Neuronal stem cell (in vitro differentiated cells): ENCODE data around the gene ACSF3.

ENCODE experiments used
- DNase-seq: peaks from one replicate; pipeline ENCODE4 v3.0.0-alpha.2; 2013; ENCODE audit warnings: low spot score
- H2AFZ ChIP-seq: one replicate; pipeline ENCODE4 v1.6.1; 2013; ENCODE audit warnings: mild to moderate bottlenecking, low read length, inconsistent platforms
- H2AK5ac ChIP-seq: 2 replicates; pipeline ENCODE4 v1.6.1; 2013; ENCODE audit warnings: low read depth, mild to moderate bottlenecking, inconsistent platforms, low read length, moderate library complexity, mixed read lengths
- H2BK120ac ChIP-seq: 2 replicates; pipeline ENCODE4 v1.6.1; 2013; ENCODE audit warnings: low read depth, mild to moderate bottlenecking, inconsistent platforms, low read length, moderate library complexity, mixed read lengths
- H2BK12ac ChIP-seq: one replicate; pipeline ENCODE4 v1.6.1; 2013; ENCODE audit warnings: low read length, inconsistent platforms
- H2BK15ac ChIP-seq: 2 replicates; pipeline ENCODE4 v1.6.1; 2013; ENCODE audit warnings: mild to moderate bottlenecking, low read length, inconsistent platforms, mixed read lengths
- H2BK5ac ChIP-seq: one replicate; pipeline ENCODE4 v1.6.1; 2013; ENCODE audit warnings: inconsistent platforms, mild to moderate bottlenecking, low read length, moderate library complexity
- H3K14ac ChIP-seq: one replicate; pipeline ENCODE4 v1.6.1; 2013; ENCODE audit warnings: low read length, inconsistent platforms
- H3K18ac ChIP-seq: 2 replicates; pipeline ENCODE4 v1.6.1; 2013; ENCODE audit warnings: low read length, inconsistent platforms
- H3K23ac ChIP-seq: 2 replicates; pipeline ENCODE4 v1.6.1; 2013; ENCODE audit warnings: low read depth, mild to moderate bottlenecking, mixed read lengths, low read length, inconsistent platforms; ENCODE audit not compliant: poor library complexity
- H3K27ac ChIP-seq: replicated peaks from 3 replicates; pipeline ENCODE4 v1.5.1; 2013; ENCODE audit warnings: low read length, inconsistent platforms
- H3K27me3 ChIP-seq, 3 experiments: 2 replicates each; pipeline ENCODE4 v1.6.1; 2013; ENCODE audit warnings: low read length in 3 of 3, mild to moderate bottlenecking in 2 of 3, inconsistent platforms in 1 of 3, low read depth in 1 of 3, mixed read lengths in 1 of 3, moderate library complexity in 1 of 3; ENCODE audit not compliant: control insufficient read depth in 3 of 3, insufficient read depth in 3 of 3
- H3K36me3 ChIP-seq, 2 donors: replicated peaks in 1 of 2; 2 replicates each; pipeline ENCODE4 v1.6.1; 2013; ENCODE audit warnings: low read length in 2 of 2; ENCODE audit not compliant: control insufficient read depth in 2 of 2, insufficient read depth in 2 of 2
- H3K4ac ChIP-seq: 2 replicates; pipeline ENCODE4 v1.6.1; 2013; ENCODE audit warnings: inconsistent platforms, mild to moderate bottlenecking, low read length, moderate library complexity
- H3K4me1 ChIP-seq, 2 donors: 1 replicate in 1 of 2; 2 replicates in 1 of 2; pipeline ENCODE4 v1.6.1; 2013; ENCODE audit warnings: low read length in 2 of 2, low read depth in 1 of 2; ENCODE audit not compliant: control insufficient read depth in 2 of 2, insufficient read depth in 1 of 2
- H3K4me2 ChIP-seq: one replicate; pipeline ENCODE4 v1.6.1; 2013; ENCODE audit warnings: mild to moderate bottlenecking, low read length, inconsistent platforms; ENCODE audit not compliant: insufficient read depth, poor library complexity, severe bottlenecking
- H3K4me3 ChIP-seq, 2 donors: 2 replicates each; pipeline ENCODE4 v1.5.1; 2013; ENCODE audit warnings: low read length in 2 of 2, mild to moderate bottlenecking in 2 of 2, inconsistent platforms in 1 of 2, moderate library complexity in 1 of 2
- H3K79me1 ChIP-seq: one replicate; pipeline ENCODE4 v1.6.1; 2013; ENCODE audit warnings: low read depth, mild to moderate bottlenecking, inconsistent platforms, low read length, moderate library complexity
- H3K9ac ChIP-seq: one replicate; pipeline ENCODE4 v1.6.1; 2013; ENCODE audit warnings: mild to moderate bottlenecking, low read depth, low read length, inconsistent platforms; ENCODE audit not compliant: poor library complexity
- H3K9me3 ChIP-seq, 2 donors: replicated peaks in 1 of 2; 2 replicates each; pipeline versions ENCODE3 to v1.6.1; 2013; ENCODE audit warnings: low read length in 2 of 2, mild to moderate bottlenecking in 2 of 2, inconsistent platforms in 1 of 2, low read depth in 1 of 2, mixed read lengths in 1 of 2, moderate library complexity in 1 of 2; ENCODE audit not compliant: control insufficient read depth in 2 of 2, insufficient read depth in 1 of 2
- H4K8ac ChIP-seq: one replicate; pipeline ENCODE4 v1.6.1; 2013; ENCODE audit warnings: low read depth, mild to moderate bottlenecking, inconsistent platforms, low read length, moderate library complexity
- H4K91ac ChIP-seq: one replicate; pipeline ENCODE4 v1.6.1; 2013; ENCODE audit warnings: low read length, low read depth, mild to moderate bottlenecking, inconsistent platforms; ENCODE audit not compliant: poor library complexity
- WGBS, 2 donors: extraction: QIAGEN DNeasy Blood & Tissue Kit; methylation state at CpG; one replicate each; pipeline ENCODE4 v1.1.7; 2013; ENCODE audit warnings: missing lambda C conversion rate in 2 of 2, mixed read lengths in 1 of 2; ENCODE audit not compliant: insufficient read length in 2 of 2, insufficient replicate concordance in 1 of 2; ENCODE audit errors: extremely low coverage in 2 of 2; 5-methylcytosine and 5-hydroxymethylcytosine counted together

ACSF3 gene

DNA sequence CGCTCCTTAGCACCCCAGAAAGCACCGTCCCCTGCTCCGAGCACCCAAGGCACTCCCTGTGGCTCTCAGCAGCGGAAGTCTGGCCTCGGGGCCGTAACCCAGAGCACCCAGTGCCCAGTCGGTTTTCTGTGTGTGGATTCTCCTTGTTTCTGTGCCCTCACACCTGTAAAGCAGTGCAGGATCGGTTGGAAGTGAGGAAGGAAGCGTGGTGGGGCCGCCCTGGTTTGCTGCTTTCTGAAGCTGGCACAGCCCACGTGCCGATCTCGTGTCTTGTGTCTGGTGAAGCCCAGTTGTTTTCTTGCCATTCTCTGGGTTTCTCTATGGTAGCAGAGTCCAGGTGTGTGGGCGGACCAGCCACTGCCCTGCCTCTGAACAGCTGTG lies 3.7 kb downstream of the ACSF3 start:
- H2AK5ac ChIP-seq, result no peak overlapping the region
- H3K23ac ChIP-seq, result peak overlapping the region; percentile 53
- no peak overlapping the region for H3K27ac ChIP-seq
- no peak overlapping the region for H2BK120ac ChIP-seq
- no CpG with 5 or more reads among the region's 14 CpGs for WGBS, 2 donors
- H3K79me1 ChIP-seq, result peaks cover 26% of the 10 kb centered on the region
- peak overlapping the region; percentile 82 for H3K14ac ChIP-seq
- H4K91ac ChIP-seq, result no peak overlapping the region
- H3K4me3 ChIP-seq, result peak overlapping the region in 1 of 2 donors; percentile 46
- H2BK12ac ChIP-seq, result no peak overlapping the region
- peaks cover 12 to 16% of the 10 kb centered on the region in 2 donors for H3K4me1 ChIP-seq
- H3K9me3 ChIP-seq, result no peaks in the 10 kb centered on the region
- peak overlapping the region; percentile 48 for H3K18ac ChIP-seq
- H3K9ac ChIP-seq, result no peak overlapping the region
- no peak overlapping the region for H2AFZ ChIP-seq
- no peak overlapping the region for H3K4ac ChIP-seq
- H2BK15ac ChIP-seq, result no peak overlapping the region
- peaks cover 0 to 3% (median 2%) of the 10 kb centered on the region in 3 experiments for H3K27me3 ChIP-seq
- peak overlapping the region; percentile 83 for H2BK5ac ChIP-seq
- no peak overlapping the region for H4K8ac ChIP-seq
- no peak overlapping the region for H3K4me2 ChIP-seq
- DNase-seq, result no peak
- peaks cover 19 to 30% of the 10 kb centered on the region in 2 donors for H3K36me3 ChIP-seq

DNA sequence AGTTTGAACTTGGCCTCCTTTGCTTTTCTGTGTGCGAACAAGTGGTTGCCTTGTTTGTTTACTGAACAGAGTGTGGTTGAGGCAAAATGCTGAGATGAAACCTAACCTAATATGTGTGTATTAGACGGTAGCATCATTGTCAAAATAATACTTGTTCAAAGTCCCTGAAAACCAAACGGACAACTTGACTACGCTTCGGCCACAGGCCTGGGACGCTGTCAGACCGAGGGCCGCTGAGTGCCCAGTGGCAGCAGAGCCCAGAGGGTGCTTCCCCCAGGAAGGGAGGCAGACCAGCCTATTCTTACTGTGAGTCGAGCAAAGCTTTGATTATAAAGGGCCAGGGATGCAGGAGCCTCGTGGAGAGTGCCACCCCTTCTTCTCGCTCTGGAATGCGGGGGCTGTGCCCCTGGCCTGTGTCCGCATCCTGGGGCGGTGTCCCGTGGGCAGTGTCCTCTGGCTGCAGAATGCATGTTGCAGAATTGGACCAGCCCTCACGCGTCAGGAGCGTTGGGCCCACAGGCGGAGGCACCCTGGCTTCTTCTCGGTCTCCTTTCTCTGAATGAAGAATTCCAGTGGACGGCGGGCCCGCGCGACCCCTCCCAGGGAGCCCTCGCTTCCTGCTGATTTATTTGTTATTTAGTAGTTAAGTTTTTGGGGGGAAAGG lies 5.2 kb downstream of the ACSF3 start:
- H3K4me2 ChIP-seq, result no peak overlapping the region
- no peaks in the 10 kb centered on the region for H3K9me3 ChIP-seq
- H3K4me1 ChIP-seq, result peaks cover 12 to 16% of the 10 kb centered on the region in 2 donors
- no peak overlapping the region for H3K23ac ChIP-seq
- no peak overlapping the region for H4K91ac ChIP-seq
- H3K18ac ChIP-seq, result no peak overlapping the region
- no peak overlapping the region for H3K4me3 ChIP-seq
- no peak for DNase-seq
- H3K9ac ChIP-seq, result no peak overlapping the region
- peaks cover 34 to 45% of the 10 kb centered on the region in 2 donors for H3K36me3 ChIP-seq
- H2AK5ac ChIP-seq, result no peak overlapping the region
- peak overlapping the region; percentile 19 for H4K8ac ChIP-seq
- H2AFZ ChIP-seq, result no peak overlapping the region
- no peak overlapping the region for H3K27ac ChIP-seq
- H3K27me3 ChIP-seq, result no peaks in the 10 kb centered on the region
- WGBS, 2 donors, result no CpG with 5 or more reads among the region's 26 CpGs
- peaks cover 27% of the 10 kb centered on the region for H3K79me1 ChIP-seq
- no peak overlapping the region for H2BK5ac ChIP-seq
- no peak overlapping the region for H2BK12ac ChIP-seq
- no peak overlapping the region for H3K4ac ChIP-seq
- no peak overlapping the region for H2BK15ac ChIP-seq
- H2BK120ac ChIP-seq, result no peak overlapping the region
- H3K14ac ChIP-seq, result no peak overlapping the region

DNA sequence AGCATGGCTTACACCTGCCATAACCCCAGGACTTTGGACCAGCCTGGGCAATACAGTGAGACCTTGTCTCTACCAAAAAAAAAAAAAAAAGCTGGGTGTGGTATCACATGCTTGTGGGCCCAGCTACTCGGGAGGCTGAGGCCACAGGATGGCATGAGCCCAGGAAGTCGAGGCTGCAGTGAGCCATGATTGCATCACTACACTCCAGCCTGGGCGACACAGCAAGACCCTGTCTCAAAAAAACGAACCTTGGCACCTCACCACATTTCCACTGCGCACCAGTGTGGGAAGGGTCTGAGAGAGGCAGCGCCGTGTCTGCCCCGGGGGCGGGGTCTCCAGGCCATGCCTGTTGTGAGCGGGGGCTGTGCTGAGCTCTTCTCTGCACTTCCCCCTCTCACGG lies 6.3 kb downstream of the ACSF3 start:
- Histone ChIP-seq H3K9ac (no peak overlapping the region), H2BK5ac (no peak overlapping the region), H3K4me1 (peaks cover 4 to 9% of the 10 kb centered on the region in 2 donors), H4K91ac (no peak overlapping the region), H2BK15ac (no peak overlapping the region), H4K8ac (no peak overlapping the region), H3K27ac (no peak overlapping the region), H3K18ac (no peak overlapping the region), H3K14ac (no peak overlapping the region), H3K23ac (no peak overlapping the region), H3K9me3 (no peaks in the 10 kb centered on the region), H3K4me3 (no peak overlapping the region), H3K36me3 (peaks cover 37 to 55% of the 10 kb centered on the region in 2 donors), H3K27me3 (no peaks in the 10 kb centered on the region), H2BK12ac (no peak overlapping the region), H2AFZ (no peak overlapping the region), H3K4ac (no peak overlapping the region), H3K4me2 (no peak overlapping the region), H2BK120ac (no peak overlapping the region), H3K79me1 (peaks cover 27% of the 10 kb centered on the region), H2AK5ac (no peak overlapping the region)
- no CpG with 5 or more reads among the region's 11 CpGs for WGBS, 2 donors
- DNase-seq, result no peak

DNA sequence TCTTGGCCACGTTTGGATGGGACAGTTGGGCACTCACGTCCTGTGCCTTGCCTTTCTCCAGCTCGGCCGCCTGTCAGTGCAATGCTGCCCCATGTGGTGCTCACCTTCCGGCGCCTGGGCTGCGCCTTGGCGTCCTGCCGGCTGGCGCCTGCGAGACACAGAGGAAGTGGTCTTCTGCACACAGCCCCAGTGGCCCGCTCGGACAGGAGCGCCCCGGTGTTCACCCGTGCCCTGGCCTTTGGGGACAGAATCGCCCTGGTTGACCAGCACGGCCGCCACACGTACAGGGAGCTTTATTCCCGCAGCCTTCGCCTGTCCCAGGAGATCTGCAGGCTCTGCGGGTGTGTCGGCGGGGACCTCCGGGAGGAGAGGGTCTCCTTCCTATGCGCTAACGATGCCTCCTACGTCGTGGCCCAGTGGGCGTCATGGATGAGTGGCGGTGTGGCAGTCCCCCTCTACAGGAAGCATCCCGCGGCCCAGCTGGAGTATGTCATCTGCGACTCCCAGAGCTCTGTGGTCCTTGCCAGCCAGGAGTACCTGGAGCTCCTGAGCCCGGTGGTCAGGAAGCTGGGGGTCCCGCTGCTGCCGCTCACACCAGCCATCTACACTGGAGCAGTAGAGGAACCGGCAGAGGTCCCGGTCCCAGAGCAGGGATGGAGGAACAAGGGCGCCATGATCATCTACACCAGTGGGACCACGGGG lies 7.1 kb downstream of the ACSF3 start:
- Histone ChIP-seq H4K8ac (no peak overlapping the region), H3K4me1 (peaks cover 3 to 8% of the 10 kb centered on the region in 2 donors), H2AFZ (no peak overlapping the region), H3K14ac (no peak overlapping the region), H3K23ac (no peak overlapping the region), H3K9me3 (no peaks in the 10 kb centered on the region), H3K4me3 (no peak overlapping the region), H2BK12ac (peak overlapping the region; percentile 58), H3K9ac (no peak overlapping the region), H2AK5ac (no peak overlapping the region), H3K27me3 (no peaks in the 10 kb centered on the region), H3K36me3 (peaks cover 43 to 64% of the 10 kb centered on the region in 2 donors), H3K79me1 (peaks cover 32% of the 10 kb centered on the region), H3K4me2 (no peak overlapping the region), H4K91ac (no peak overlapping the region), H3K18ac (no peak overlapping the region), H3K4ac (no peak overlapping the region), H2BK120ac (no peak overlapping the region), H2BK5ac (peak overlapping the region; percentile 66), H3K27ac (no peak overlapping the region), H2BK15ac (no peak overlapping the region)
- no peak for DNase-seq
- no CpG with 5 or more reads among the region's 42 CpGs for WGBS, 2 donors
